GM10847 (cell line): Measurements from ENCODE around the gene ARHGAP27.

ENCODE experiments used
- POLR2A ChIP-seq: IDR thresholded peaks from 2 replicates; pipeline ENCODE4 v1.6.1; 2011; ENCODE audit not compliant: insufficient read length; ENCODE audit errors: extremely low read depth

The ARHGAP27 gene, protein sequence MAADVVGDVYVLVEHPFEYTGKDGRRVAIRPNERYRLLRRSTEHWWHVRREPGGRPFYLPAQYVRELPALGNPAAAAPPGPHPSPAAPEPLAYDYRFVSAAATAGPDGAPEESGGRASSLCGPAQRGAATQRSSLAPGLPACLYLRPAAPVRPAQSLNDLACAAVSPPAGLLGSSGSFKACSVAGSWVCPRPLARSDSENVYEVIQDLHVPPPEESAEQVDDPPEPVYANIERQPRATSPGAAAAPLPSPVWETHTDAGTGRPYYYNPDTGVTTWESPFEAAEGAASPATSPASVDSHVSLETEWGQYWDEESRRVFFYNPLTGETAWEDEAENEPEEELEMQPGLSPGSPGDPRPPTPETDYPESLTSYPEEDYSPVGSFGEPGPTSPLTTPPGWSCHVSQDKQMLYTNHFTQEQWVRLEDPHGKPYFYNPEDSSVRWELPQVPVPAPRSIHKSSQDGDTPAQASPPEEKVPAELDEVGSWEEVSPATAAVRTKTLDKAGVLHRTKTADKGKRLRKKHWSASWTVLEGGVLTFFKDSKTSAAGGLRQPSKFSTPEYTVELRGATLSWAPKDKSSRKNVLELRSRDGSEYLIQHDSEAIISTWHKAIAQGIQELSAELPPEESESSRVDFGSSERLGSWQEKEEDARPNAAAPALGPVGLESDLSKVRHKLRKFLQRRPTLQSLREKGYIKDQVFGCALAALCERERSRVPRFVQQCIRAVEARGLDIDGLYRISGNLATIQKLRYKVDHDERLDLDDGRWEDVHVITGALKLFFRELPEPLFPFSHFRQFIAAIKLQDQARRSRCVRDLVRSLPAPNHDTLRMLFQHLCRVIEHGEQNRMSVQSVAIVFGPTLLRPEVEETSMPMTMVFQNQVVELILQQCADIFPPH

GRCh38 chr17:45432405-45433158, at the start of gene ARHGAP27:
ARHGAP27 (minus strand) TSS chr17:45432870; CDS start chr17:45430279, 2,591 bp downstream.
- no peak for TF ChIP-seq POLR2A

GRCh38 chr17:45451131-45451530, 18.5 kb upstream of the ARHGAP27 start:
- TF ChIP-seq POLR2A = no peak

- no peak for TF ChIP-seq POLR2A
Measured at GRCh38 chr17:45441526-45442310, 9.0 kb upstream of the ARHGAP27 start.

DNA sequence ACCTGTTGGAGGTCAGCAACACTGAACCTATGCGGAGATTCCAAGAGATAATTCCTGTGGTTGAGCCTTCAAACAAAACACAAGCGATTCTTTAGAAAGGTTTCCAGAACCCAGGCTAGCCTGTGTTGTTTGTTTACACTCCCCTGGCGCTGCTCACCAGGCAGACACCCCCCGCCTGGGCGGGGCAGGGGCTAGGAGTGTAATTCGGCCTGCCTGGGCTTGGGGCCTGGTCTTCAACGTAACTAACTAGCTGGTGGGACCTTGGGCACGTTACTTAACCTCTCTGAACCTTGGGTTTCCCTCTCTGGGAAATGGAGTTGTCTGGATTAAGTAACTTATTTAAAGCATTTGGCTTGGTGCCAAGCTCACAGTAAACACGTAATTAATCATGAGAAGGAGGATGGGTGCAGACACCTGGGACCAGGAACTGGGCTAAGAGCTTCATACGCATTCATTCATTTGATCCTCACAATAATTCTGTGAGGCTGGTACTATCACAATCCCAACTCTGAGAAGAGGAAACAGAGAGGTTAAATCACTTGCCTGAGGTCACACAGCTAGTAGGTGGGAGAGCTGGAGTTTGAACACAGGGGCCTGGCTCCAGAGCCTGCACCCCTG, 7.6 kb upstream of the ARHGAP27 start:
- no peak for TF ChIP-seq POLR2A

- TF ChIP-seq POLR2A = no peak
Measured at GRCh38 chr17:45438931-45439610, 6.4 kb upstream of the ARHGAP27 start.

GRCh38 chr17:45437465-45438283, 5.0 kb upstream of the ARHGAP27 start:
- TF ChIP-seq POLR2A = no peak

- no peak for TF ChIP-seq POLR2A
Measured at GRCh38 chr17:45436625-45437464, 4.2 kb upstream of the ARHGAP27 start.

DNA sequence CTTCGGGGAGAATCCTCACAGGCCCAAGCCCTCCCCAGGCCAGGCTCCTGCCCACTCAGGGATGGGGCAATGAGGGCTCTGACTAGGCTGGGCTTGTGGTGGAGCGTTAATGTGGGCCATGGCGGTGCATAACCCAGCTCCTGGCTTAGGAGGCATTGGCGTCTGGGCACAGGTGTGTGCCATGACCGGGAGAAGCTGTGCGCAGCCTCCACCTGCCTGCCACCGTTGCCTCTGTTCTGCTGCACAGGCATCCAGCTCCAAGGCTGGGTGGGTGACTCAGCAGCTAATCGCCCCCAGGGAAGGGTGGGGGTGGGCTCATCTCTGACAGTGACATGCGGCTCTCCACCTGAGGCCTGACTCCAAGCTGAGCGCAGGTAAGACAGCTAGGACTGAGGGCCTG, 3.5 kb upstream of the ARHGAP27 start:
- no peak for TF ChIP-seq POLR2A

DNA sequence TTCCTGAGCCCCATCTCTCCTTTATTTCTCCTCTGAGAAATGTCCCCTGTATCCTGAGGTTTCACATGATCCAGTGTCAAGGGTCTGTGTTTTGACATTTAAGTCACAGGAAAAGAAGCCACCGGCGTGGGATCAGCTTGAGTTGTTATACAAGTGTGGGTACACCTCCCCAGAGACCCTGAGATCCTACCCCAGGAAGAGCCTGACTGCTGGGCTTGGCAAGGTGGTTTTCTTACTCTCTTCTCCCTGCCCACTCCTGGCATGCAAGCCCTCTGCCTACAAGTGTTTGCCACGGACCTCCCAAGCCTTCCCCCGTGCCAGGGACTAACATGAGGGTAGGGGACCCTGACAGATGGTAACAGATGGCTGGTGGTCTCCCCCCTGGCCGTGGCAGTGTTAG, 2.8 kb upstream of the ARHGAP27 start:
- TF ChIP-seq POLR2A = no peak

GRCh38 chr17:45433159-45433535, 477 bp upstream of the ARHGAP27 start:
- no peak for TF ChIP-seq POLR2A

DNA sequence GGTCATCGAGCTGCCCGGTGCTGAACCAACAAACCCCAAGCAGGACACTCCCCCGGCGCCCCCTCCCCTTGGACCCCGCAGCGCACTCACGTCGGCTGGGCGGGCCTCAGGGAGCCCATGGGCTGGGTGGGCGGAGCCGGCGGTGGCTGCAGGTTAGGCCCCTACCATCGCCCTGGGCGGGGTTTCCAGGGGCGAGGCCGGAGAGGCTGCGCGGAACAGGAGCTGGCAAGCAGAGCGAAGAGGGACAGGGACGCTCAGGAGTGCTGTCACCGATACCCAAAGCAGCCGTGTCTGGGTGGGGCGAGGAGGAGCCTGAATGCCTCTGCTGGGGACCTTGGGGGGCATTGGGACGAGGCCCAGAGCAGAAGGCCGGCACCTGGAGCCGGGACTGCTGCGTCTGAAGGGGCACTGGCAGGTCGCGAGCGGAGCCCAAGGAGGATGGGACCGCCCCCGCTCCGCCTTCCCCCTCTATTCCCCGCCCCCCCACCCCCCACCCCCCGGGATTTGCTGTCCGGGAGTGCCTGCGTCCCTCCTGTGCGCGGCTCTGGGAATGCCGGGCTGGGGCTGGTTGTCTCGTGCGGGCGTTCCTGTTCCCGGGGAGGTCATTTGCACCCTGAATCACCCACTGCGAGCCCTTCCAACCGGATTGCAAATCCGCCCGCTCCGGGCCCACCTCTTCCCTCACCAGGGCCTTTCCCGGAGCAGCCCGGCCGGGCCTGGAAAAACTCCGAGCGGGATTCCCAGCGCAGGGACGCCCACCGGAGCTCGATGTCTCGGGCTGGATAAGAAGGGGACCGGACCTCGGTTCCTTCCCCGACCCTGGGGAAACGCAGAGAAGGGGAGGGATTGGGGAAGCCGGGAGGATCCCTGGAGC, 902 bp downstream of the ARHGAP27 start:
- TF ChIP-seq POLR2A = no peak
